Measurements from ENCODE around the gene USP47.

- TF ChIP-seq EZH2 (IDR thresholded peaks at IDR 0.05; ENCODE audit: low read length, unreplicated experiment) (no peak), EZH2phosphoT487 (IDR thresholded peaks at IDR 0.05; ENCODE audit: borderline replicate concordance, low read length) (no peak)
- TF ChIP-seq, protein P1, sequence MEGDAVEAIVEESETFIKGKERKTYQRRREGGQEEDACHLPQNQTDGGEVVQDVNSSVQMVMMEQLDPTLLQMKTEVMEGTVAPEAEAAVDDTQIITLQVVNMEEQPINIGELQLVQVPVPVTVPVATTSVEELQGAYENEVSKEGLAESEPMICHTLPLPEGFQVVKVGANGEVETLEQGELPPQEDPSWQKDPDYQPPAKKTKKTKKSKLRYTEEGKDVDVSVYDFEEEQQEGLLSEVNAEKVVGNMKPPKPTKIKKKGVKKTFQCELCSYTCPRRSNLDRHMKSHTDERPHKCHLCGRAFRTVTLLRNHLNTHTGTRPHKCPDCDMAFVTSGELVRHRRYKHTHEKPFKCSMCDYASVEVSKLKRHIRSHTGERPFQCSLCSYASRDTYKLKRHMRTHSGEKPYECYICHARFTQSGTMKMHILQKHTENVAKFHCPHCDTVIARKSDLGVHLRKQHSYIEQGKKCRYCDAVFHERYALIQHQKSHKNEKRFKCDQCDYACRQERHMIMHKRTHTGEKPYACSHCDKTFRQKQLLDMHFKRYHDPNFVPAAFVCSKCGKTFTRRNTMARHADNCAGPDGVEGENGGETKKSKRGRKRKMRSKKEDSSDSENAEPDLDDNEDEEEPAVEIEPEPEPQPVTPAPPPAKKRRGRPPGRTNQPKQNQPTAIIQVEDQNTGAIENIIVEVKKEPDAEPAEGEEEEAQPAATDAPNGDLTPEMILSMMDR (conservative IDR thresholded peaks at IDR 0.05; ENCODE audit: low read depth, low read length): no peak
Measured at GRCh38 chr11:11966354-11966741, 124.6 kb downstream of the USP47 start.

All from PC-3 (cell line).